Spinal cord (tissue), 10 donors: Measurements from ENCODE around the gene CLIP1. TPM values are rescaled to one million over a fixed set of nuclear protein-coding genes. Genes with fewer than 3 reads are reported as not detected.
"Not testable (repeated sequence)": the region's sequence is repeated elsewhere in the genome, so short reads cannot be mapped to it uniquely, and the experiment has no call there.

Experiments
- DNase-seq, 6 donors: peaks; one replicate each; pipeline versions ENCODE4 v3.0.0 to v3.0.0-alpha.2; 2013 to 2015; ENCODE audit warnings: low spot score in 6 of 6, low read depth in 4 of 6
- H3K27ac ChIP-seq: one replicate; pipeline ENCODE4 v1.5.1; 2013; ENCODE audit warnings: low read depth, low read length, control low read depth
- H3K27me3 ChIP-seq: one replicate; pipeline ENCODE4 v1.6.1; 2013; ENCODE audit warnings: low read length; ENCODE audit not compliant: control insufficient read depth, insufficient read depth
- H3K36me3 ChIP-seq: one replicate; pipeline ENCODE4 v1.6.1; 2013; ENCODE audit warnings: low read length; ENCODE audit not compliant: control insufficient read depth, insufficient read depth
- H3K4me1 ChIP-seq: one replicate; pipeline ENCODE4 v1.6.1; 2013; ENCODE audit warnings: low read length; ENCODE audit not compliant: control insufficient read depth, insufficient read depth
- H3K4me3 ChIP-seq: one replicate; pipeline ENCODE4 v1.5.1; 2013; ENCODE audit warnings: low read depth, low read length, control low read depth
- H3K9me3 ChIP-seq: one replicate; pipeline ENCODE4 v1.6.1; 2013; ENCODE audit warnings: low read length; ENCODE audit not compliant: control insufficient read depth, insufficient read depth
- WGBS: methylation state at CpG from one replicate; pipeline ENCODE4 v1.1.5; 2013; ENCODE audit warnings: missing lambda C conversion rate; ENCODE audit not compliant: insufficient coverage; 5-methylcytosine and 5-hydroxymethylcytosine counted together
- polyA plus RNA-seq, 2 donors: library from polyadenylated mRNA; unstranded; fragments of 120-200 nt; gene quantifications; one replicate each; pipeline ENCODE4 v1.2.1, GENCODE V29; 2013; ENCODE audit not compliant: insufficient read length in 2 of 2
- total RNA-seq, 2 donors: library from RNA; depleted of rRNA in 1 of 2; stranded (reverse); fragments of 120-200 nt in 1 of 2; fragments of >200 nt in 1 of 2; gene quantifications; one replicate each; pipeline versions ENCODE4 v1.2.3 to v1.2.4, GENCODE V29; 2013 to 2014
- donor health status: healthy.

The CLIP1 gene
- total and polyA plus RNA-seq, 4 donors = 52.1 to 53.6 (median 52.9) TPM

DNA sequence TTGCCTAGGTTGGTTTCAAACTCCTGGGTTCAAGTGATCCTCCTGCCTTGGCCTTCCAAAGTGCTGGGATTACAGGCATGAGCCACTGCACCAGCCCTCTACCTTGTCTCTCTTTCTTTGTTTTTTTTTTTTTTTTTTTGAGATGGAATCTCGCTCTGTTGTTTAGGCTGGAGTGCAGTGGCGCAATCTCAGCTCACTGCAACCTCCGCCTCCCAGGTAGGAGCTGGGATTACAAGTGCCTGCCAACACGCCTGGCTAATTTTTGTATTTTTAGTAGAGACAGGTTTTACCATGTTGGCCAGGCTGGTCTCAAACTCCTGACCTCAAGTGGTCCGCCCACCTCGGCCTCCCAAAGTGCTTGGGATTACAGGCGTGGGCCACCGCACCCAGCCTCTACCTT, 16.4 kb upstream of the CLIP1 start:
- H3K27ac ChIP-seq = not testable (repeated sequence)
- WGBS = 97% methylated on average over 5 of the region's 8 CpGs

GRCh38 chr12:122437656-122438121, 15.2 kb upstream of the CLIP1 start:
- Histone ChIP-seq H3K27me3 (no peaks in the 10 kb centered on the region), H3K4me1 (peaks cover 8% of the 10 kb centered on the region), H3K9me3 (no peaks in the 10 kb centered on the region), H3K4me3 (no peak overlapping the region), H3K27ac (no peak overlapping the region), H3K36me3 (no peaks in the 10 kb centered on the region)
- 28% methylated on average over 2 of the region's 8 CpGs for WGBS
- DNase-seq = peak; percentile 21 to 95 (median 57)

More for the DNA sequence above, 16.4 kb upstream of the CLIP1 start:
- H3K4me1 ChIP-seq, H3K27me3 ChIP-seq, H3K9me3 ChIP-seq, DNase-seq, H3K36me3 ChIP-seq, H3K4me3 ChIP-seq: not testable (repeated sequence)

- no peaks in the 10 kb centered on the region for H3K36me3 ChIP-seq
- WGBS = no CpG with 5 or more reads among the region's 4 CpGs
- DNase-seq = no peak
Measured at GRCh38 chr12:122435186-122435585, 12.7 kb upstream of the CLIP1 start.

DNA sequence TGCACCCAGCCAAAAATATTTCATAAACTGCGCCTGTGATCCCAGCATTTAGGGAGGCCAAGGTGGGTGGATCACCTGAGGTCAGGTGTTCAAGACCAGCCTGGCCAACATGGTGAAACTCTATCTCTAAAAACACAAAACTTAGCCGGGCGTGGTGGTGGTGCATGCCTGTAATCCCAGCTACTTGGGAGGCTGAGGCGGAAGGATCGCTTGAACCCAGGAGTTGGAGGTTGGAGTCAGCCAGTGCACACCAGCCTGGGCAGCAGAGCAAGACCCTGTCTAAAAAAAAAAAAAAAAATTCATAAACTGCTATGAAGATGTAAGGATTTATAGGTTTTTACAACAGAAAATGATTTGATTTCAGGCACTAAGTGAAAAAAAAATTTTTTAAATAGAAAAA, 6.6 kb upstream of the CLIP1 start:
- H3K4me1 ChIP-seq, H3K4me3 ChIP-seq, H3K36me3 ChIP-seq, H3K9me3 ChIP-seq, H3K27me3 ChIP-seq, DNase-seq, H3K27ac ChIP-seq: not testable (repeated sequence)
- 100% methylated on average over 1 of the region's 5 CpGs for WGBS

More at GRCh38 chr12:122435186-122435585, 12.7 kb upstream of the CLIP1 start:
- Histone ChIP-seq H3K9me3 (no peaks in the 10 kb centered on the region), H3K27ac (no peak overlapping the region), H3K4me1 (peaks cover 8% of the 10 kb centered on the region), H3K4me3 (no peak overlapping the region), H3K27me3 (no peaks in the 10 kb centered on the region)

GRCh38 chr12:122427403-122427802, 4.9 kb upstream of the CLIP1 start:
- Histone ChIP-seq H3K27ac (no peak overlapping the region), H3K4me1 (peaks cover 13% of the 10 kb centered on the region), H3K27me3 (no peaks in the 10 kb centered on the region), H3K4me3 (no peak overlapping the region), H3K36me3 (no peaks in the 10 kb centered on the region), H3K9me3 (no peaks in the 10 kb centered on the region)
- 96% methylated on average over 5 of the region's 9 CpGs for WGBS
- DNase-seq = no peak

DNA sequence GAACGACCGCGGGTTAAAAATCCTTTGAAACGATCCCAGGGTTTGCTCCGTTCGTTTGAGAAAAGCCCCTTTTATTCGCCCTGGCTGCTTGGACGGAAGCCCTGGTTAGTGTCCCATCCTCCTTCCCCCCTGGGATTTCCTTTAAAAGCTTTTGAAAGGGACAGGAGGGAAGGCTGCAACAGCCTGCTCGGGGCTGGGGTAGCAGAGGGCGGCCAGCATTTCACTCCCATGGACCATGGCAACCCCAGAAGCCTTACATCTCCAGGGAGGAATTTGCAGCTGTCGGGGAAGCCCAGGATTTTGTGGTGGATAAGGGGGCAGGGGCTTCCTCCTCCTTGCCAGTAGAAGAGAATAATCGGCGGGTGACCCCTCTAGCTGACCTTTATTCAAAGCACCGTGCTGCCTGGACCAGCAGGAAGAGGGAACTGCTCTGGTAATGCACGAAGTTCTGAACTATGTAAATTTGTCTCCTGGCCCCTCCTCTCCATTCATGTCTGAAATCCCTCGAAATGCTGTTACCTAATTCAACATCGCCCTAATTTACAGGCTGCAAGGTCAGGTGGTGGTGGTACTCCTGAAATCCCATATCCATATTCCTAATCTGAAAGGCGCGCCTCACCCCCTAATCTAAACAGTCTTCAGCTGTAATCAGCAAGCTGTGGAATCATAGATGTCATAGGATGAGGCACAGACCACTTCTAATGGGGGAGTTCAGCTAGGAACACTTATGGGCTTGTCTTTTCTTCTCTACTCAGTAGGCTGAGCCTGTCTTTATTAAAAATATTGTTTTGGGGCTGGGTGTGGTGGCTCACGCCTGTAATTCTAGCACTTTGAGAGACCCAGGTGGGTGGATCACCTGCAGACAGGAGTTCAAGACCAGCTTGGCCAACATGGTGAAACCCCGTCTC, 1.0 kb upstream of the CLIP1 start:
- Histone ChIP-seq H3K4me3 (peak overlapping the region; percentile 61), H3K27me3 (no peaks in the 10 kb centered on the region), H3K27ac (peak overlapping the region; percentile 93), H3K36me3 (no peaks in the 10 kb centered on the region), H3K9me3 (no peaks in the 10 kb centered on the region), H3K4me1 (peaks cover 25% of the 10 kb centered on the region)
- 13% methylated on average over 11 of the region's 21 CpGs for WGBS
- peak in 5 of 6 donors; percentile 33 to 91 (median 73) for DNase-seq

- Histone ChIP-seq H3K27me3 (no peaks in the 10 kb centered on the region), H3K9me3 (no peaks in the 10 kb centered on the region), H3K4me1 (peaks cover 25% of the 10 kb centered on the region), H3K36me3 (no peaks in the 10 kb centered on the region), H3K27ac (peak overlapping the region; percentile 93), H3K4me3 (peak overlapping the region; percentile 61)
- peak in 2 of 6 donors; percentile 63 to 75 for DNase-seq
- 0% methylated on average over 36 of the region's 39 CpGs for WGBS
Measured at GRCh38 chr12:122422730-122423257, 325 bp upstream of the CLIP1 start.

DNA sequence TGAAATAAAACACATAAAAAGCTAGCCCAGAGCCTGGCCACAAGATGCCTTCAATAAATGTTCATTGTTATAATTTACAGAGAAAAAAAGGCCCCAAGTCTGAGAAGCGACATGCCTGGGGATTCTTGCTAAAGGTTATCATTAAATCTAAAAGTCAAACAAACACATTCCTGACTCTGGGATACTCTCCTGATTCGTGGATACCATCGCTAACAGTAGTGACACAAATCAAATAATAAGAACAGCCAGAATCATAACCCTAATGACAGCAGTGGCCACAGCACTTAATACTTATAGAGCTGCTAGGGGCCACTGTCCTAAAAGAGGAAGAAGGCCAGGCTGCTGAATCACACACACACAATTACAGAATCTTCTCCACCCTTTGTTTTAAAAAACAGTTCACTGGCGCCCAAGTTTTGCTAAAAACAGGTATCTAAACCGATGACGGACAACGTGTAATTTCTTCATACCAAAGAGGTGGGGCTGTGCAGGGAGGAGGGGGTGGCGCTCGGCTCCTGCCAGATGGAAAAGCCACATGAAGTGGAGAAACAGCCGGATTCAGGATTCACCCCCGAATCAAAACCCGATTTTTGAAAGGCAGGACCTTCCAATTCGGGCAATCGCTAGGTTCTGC, 1.2 kb downstream of the CLIP1 start:
- peak in 3 of 6 donors; percentile 58 to 76 (median 73) for DNase-seq
- H3K9me3 ChIP-seq = no peaks in the 10 kb centered on the region
- H3K36me3 ChIP-seq = peaks cover 3% of the 10 kb centered on the region
- H3K4me1 ChIP-seq = peaks cover 25% of the 10 kb centered on the region
- H3K27me3 ChIP-seq = no peaks in the 10 kb centered on the region
- peak overlapping the region; percentile 87 for H3K4me3 ChIP-seq
- H3K27ac ChIP-seq = peak overlapping the region; percentile 96
- 2% methylated on average over 10 of the region's 14 CpGs for WGBS

GRCh38 chr12:122420471-122421162, 1.9 kb downstream of the CLIP1 start:
- no peaks in the 10 kb centered on the region for H3K9me3 ChIP-seq
- no peaks in the 10 kb centered on the region for H3K27me3 ChIP-seq
- peak overlapping the region; percentile 96 for H3K27ac ChIP-seq
- no peak for DNase-seq
- peak overlapping the region; percentile 87 for H3K4me3 ChIP-seq
- H3K4me1 ChIP-seq = peaks cover 25% of the 10 kb centered on the region
- WGBS = 83% methylated on average over 9 of the region's 17 CpGs
- H3K36me3 ChIP-seq = peaks cover 3% of the 10 kb centered on the region
